DND-41 (cell line): ENCODE results near the gene DSCAM.

ENCODE experiments used
- EZH2 ChIP-seq: IDR thresholded peaks from 3 replicates; pipeline ENCODE4 v1.6.1; 2012; ENCODE audit warnings: borderline replicate concordance, low read depth, mild to moderate bottlenecking, moderate library complexity, low read length, inconsistent platforms; ENCODE audit not compliant: severe bottlenecking
- TF ChIP-seq, protein P1 (sequence below): IDR thresholded peaks from 2 replicates; pipeline ENCODE4 v1.5.1; 2012; ENCODE audit warnings: borderline replicate concordance, low read length, moderate library complexity, mild to moderate bottlenecking; ENCODE audit not compliant: poor library complexity, severe bottlenecking; ENCODE audit errors: extremely low read depth

DNA sequence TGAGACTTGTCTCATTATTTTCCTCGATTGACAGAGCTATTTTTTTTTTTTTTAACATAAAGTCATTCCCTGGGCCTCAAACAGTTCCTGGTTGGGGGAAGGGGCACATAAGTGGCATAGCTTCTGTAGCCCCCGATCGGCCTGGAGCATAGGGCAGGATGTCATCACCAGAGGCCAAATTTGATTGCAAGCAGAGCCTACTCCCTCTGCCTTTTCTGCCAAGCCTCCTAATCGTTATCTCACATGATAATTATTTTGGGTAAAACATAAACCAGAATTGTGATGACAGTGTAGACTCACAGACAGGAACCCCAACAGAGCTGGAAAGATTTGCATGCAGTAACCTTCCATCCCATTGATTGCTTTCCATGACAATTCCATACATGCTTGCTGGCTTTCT is 574.9 kb downstream of the DSCAM start:
- TF ChIP-seq, protein P1, sequence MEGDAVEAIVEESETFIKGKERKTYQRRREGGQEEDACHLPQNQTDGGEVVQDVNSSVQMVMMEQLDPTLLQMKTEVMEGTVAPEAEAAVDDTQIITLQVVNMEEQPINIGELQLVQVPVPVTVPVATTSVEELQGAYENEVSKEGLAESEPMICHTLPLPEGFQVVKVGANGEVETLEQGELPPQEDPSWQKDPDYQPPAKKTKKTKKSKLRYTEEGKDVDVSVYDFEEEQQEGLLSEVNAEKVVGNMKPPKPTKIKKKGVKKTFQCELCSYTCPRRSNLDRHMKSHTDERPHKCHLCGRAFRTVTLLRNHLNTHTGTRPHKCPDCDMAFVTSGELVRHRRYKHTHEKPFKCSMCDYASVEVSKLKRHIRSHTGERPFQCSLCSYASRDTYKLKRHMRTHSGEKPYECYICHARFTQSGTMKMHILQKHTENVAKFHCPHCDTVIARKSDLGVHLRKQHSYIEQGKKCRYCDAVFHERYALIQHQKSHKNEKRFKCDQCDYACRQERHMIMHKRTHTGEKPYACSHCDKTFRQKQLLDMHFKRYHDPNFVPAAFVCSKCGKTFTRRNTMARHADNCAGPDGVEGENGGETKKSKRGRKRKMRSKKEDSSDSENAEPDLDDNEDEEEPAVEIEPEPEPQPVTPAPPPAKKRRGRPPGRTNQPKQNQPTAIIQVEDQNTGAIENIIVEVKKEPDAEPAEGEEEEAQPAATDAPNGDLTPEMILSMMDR = no peak
- TF ChIP-seq EZH2 = no peak
